Prostate gland (tissue), 2 donors: ENCODE measurements around the gene ZNF397.

Experiments
- CTCF ChIP-seq, 4 experiments: fragments of 200-600 bp in 2 of 4; fragments of 450-650 bp in 2 of 4; sonication (generic) in 2 of 4; IDR thresholded peaks; 1 replicate in 3 of 4; 2 replicates in 1 of 4; pipeline ENCODE4 v1.5.1; 2016 to 2019; ENCODE audit warnings: antibody characterized with exemption in 4 of 4, mild to moderate bottlenecking in 2 of 4, moderate library complexity in 2 of 4
- POLR2A ChIP-seq: fragments of 450-650 bp; IDR thresholded peaks from one replicate; pipeline ENCODE4 v1.6.1; 2016; ENCODE audit warnings: antibody characterized with exemption, mild to moderate bottlenecking

GRCh38 chr18:35291166-35291565 lies 50.3 kb downstream of the ZNF397 start:
- TF ChIP-seq CTCF (IDR thresholded peaks at IDR 0.05) (no peak), POLR2A (no peak)
